Adrenal gland (tissue), 5 donors: ENCODE data around the gene MESP2.

Experiments used
- CTCF ChIP-seq, 6 experiments: fragments of 450-650 bp in 4 of 6; fragments of 200-600 bp in 2 of 6; sonication (generic) in 1 of 6; IDR thresholded peaks; 1 replicate in 5 of 6; 2 replicates in 1 of 6; pipeline versions ENCODE4 v1.5.1 to v1.8.0; 2016 to 2021; ENCODE audit warnings: antibody characterized with exemption in 6 of 6, mild to moderate bottlenecking in 2 of 6, moderate library complexity in 1 of 6
- POLR2A ChIP-seq, 2 donors: fragments of 450-650 bp; IDR thresholded peaks; one replicate each; pipeline ENCODE4 v1.6.1; 2017; ENCODE audit warnings: antibody characterized with exemption in 2 of 2, mild to moderate bottlenecking in 2 of 2, moderate library complexity in 1 of 2
- donor health status: DM: no; HTN: no; CAD: no.

GRCh38 chr15:89770041-89770440, 6.1 kb upstream of the MESP2 start:
- TF ChIP-seq CTCF (IDR thresholded peaks at IDR 0.05): no peak
- TF ChIP-seq POLR2A (IDR thresholded peaks at IDR 0.05): no peak
